ENCODE data around the gene PRG2.

Gene PRG2

GRCh38 chr11:57376095-57377090 lies 14.1 kb downstream of the PRG2 start:
- Histone ChIP-seq H3K4me3 (no peak overlapping the region), H3K27ac (no peak overlapping the region)
- TF ChIP-seq, protein P1, sequence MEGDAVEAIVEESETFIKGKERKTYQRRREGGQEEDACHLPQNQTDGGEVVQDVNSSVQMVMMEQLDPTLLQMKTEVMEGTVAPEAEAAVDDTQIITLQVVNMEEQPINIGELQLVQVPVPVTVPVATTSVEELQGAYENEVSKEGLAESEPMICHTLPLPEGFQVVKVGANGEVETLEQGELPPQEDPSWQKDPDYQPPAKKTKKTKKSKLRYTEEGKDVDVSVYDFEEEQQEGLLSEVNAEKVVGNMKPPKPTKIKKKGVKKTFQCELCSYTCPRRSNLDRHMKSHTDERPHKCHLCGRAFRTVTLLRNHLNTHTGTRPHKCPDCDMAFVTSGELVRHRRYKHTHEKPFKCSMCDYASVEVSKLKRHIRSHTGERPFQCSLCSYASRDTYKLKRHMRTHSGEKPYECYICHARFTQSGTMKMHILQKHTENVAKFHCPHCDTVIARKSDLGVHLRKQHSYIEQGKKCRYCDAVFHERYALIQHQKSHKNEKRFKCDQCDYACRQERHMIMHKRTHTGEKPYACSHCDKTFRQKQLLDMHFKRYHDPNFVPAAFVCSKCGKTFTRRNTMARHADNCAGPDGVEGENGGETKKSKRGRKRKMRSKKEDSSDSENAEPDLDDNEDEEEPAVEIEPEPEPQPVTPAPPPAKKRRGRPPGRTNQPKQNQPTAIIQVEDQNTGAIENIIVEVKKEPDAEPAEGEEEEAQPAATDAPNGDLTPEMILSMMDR (IDR thresholded peaks at IDR 0.05): no peak
- DNase-seq (ENCODE audit: low spot score): no peak

DNA sequence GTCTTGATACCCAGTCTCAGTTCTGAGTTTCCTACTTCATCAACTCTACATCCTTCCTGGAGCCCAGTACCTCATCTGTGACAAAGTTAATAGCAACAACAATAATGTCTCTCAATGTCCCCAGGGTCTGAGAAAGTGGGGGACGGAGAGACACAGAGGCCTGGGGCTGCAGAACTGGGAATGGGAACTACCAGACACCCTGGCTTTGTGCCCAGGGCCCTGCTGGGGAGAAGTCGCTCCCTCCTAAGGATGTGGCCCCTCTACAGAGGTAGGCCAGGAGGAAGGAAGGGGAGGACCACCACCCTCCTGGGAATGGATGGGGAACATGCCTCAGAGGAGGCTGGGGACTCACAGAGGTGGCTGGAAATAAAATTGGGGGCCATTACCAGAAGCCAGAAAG lies 15.0 kb downstream of the PRG2 start:
- TF ChIP-seq, protein P1 (IDR thresholded peaks at IDR 0.05): no peak
- no peak overlapping the region for H3K27ac ChIP-seq
- H3K4me3 ChIP-seq: no peak overlapping the region
- no peak for DNase-seq (ENCODE audit: low spot score)

- no peak overlapping the region for H3K4me3 ChIP-seq
These were observed 15.5 kb downstream of the PRG2 start for GRCh38 chr11:57374966-57375365.

DNA sequence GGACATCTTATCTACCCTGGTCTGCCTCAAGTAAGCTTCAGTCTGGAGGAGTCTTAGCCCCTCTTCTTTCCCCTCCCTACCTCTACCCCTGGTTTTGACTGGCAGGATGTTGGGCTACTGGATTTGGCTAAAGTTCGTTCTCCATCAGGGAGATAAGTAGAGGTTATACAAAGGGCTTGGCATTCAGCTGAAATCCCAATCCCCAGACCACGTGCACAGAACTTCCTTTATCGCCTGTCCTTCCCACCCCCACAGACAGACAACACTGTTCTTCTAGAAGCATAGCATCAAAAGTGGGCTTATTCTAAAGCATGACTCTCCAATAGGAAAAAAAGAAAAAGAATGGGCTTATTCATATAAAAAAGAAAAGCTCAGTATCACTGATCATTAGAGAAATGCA lies 17.3 kb downstream of the PRG2 start:
- H3K27ac ChIP-seq: no peak overlapping the region
- DNase-seq (ENCODE audit: low spot score): no peak
- TF ChIP-seq, protein P1 (IDR thresholded peaks at IDR 0.05): no peak
- H3K4me3 ChIP-seq: no peak overlapping the region

More at GRCh38 chr11:57374966-57375365, 15.5 kb downstream of the PRG2 start:
- no peak for DNase-seq (ENCODE audit: low spot score)
- TF ChIP-seq, protein P1 (IDR thresholded peaks at IDR 0.05): no peak
- no peak overlapping the region for H3K27ac ChIP-seq

DNA sequence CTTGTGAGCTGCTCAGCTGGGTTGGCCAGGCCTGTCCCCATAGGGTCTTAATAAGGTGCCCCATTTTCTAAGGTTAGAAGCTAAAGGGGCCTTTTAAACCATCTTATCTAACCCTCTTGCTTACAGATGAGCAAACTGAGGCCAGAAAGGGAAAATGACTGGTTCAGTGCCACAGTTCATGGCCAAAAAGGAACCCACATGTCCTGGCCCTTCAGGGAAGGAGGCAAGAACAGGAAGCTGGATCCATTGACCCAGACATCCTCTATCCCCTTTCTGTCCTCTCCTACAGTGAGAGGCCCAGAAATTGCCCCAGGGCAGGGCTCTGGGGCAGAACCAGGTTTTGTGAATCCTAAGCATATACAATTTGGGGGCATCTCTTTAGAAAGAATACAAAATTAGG lies 19.5 kb downstream of the PRG2 start:
- DNase-seq (ENCODE audit: low spot score): no peak
- H3K4me3 ChIP-seq: no peak overlapping the region
- H3K27ac ChIP-seq: no peak overlapping the region
- TF ChIP-seq, protein P1 (IDR thresholded peaks at IDR 0.05): no peak

- H3K27ac ChIP-seq: no peak overlapping the region
- TF ChIP-seq, protein P1 (IDR thresholded peaks at IDR 0.05): no peak
- no peak for DNase-seq (ENCODE audit: low spot score)
- no peak overlapping the region for H3K4me3 ChIP-seq
These were observed 20.2 kb downstream of the PRG2 start for GRCh38 chr11:57370251-57370650.

- TF ChIP-seq, protein P1 (IDR thresholded peaks at IDR 0.05): no peak
- H3K27ac ChIP-seq: no peak overlapping the region
- H3K4me3 ChIP-seq: no peak overlapping the region
- DNase-seq (ENCODE audit: low spot score): no peak
These were observed 21.6 kb downstream of the PRG2 start for GRCh38 chr11:57368845-57369232.

Data from coronary artery (tissue), 2 donors.